Gastrocnemius medialis (tissue), 4 donors: ENCODE measurements around the gene OR51G1. TPM values are rescaled to one million over a fixed set of nuclear protein-coding genes. Genes with fewer than 3 reads are reported as not detected.

Source experiments
- ATAC-seq, 2 donors: fragments of 150-250 bp; one replicate each; pipeline ENCODE4 v1.9.1; 2016
- DNase-seq, 2 donors: peaks; one replicate each; pipeline ENCODE4 v3.0.0-alpha.2; 2019
- H3K27ac ChIP-seq, 4 donors: fragments of 200-600 bp; sonication (generic); 1 replicate in 1 of 4; 2 replicates in 3 of 4; pipeline ENCODE4 v1.5.1; 2016 to 2018; ENCODE audit warnings: mild to moderate bottlenecking in 2 of 4, moderate library complexity in 1 of 4
- H3K27me3 ChIP-seq, 3 donors: fragments of 200-600 bp; sonication (generic) in 2 of 3; 1 replicate in 1 of 3; 2 replicates in 2 of 3; pipeline versions ENCODE4 v1.5.1 to v1.6.0; 2016 to 2019; ENCODE audit warnings: mild to moderate bottlenecking in 1 of 3, moderate library complexity in 1 of 3
- H3K36me3 ChIP-seq, 2 donors: fragments of 200-600 bp; sonication (generic) in 1 of 2; one replicate each; pipeline ENCODE4 v1.5.1; 2017 to 2018
- H3K4me1 ChIP-seq, 2 donors: fragments of 200-600 bp; sonication (generic) in 1 of 2; one replicate each; pipeline ENCODE4 v1.5.1; 2016 to 2017; ENCODE audit warnings: mild to moderate bottlenecking in 2 of 2
- H3K4me3 ChIP-seq, 4 donors: fragments of 200-600 bp; sonication (generic) in 3 of 4; 1 replicate in 1 of 4; 2 replicates in 3 of 4; pipeline ENCODE4 v1.5.1; 2016 to 2019; ENCODE audit warnings: mild to moderate bottlenecking in 2 of 4
- H3K9me3 ChIP-seq, 3 donors: fragments of 200-600 bp; sonication (generic) in 2 of 3; 1 replicate in 1 of 3; 2 replicates in 2 of 3; pipeline ENCODE4 v1.5.1; 2016 to 2019
- POLR2A ChIP-seq, 2 donors: fragments of 450-650 bp; IDR thresholded peaks; one replicate each; pipeline ENCODE4 v1.6.1; 2017; ENCODE audit warnings: antibody characterized with exemption in 2 of 2, mild to moderate bottlenecking in 2 of 2, moderate library complexity in 2 of 2
- in situ Hi-C, 4 donors: fragments of 200-750 bp; cut with MboI; loops; one replicate each; pipeline versions ENCODE4 v1.15.0 to v1.8.0; 2017; ENCODE audit warnings: low sequenced_read_pairs in 4 of 4
- intact Hi-C: fragments of 100-400 bp; cut with DNase I; formaldehyde crosslinking; loops from one replicate; pipeline ENCODE4 v1.15.1; 2023; ENCODE audit warnings: low total_unique reads
- total RNA-seq, 4 donors: library from RNA; depleted of rRNA; stranded (reverse); fragments of >200 nt; gene quantifications; one replicate each; pipeline versions ENCODE4 v1.1.0 to v1.2.3, GENCODE V29; 2016
- TF ChIP-seq, protein P1 (sequence below), 5 experiments: fragments of 450-650 bp in 3 of 5; fragments of 200-600 bp in 2 of 5; sonication (generic) in 2 of 5; IDR thresholded peaks in 4 of 5; conservative IDR thresholded peaks in 1 of 5; 1 replicate in 4 of 5; 2 replicates in 1 of 5; pipeline ENCODE4 v1.5.1; 2016 to 2019; ENCODE audit warnings: antibody characterized with exemption in 5 of 5, mild to moderate bottlenecking in 3 of 5, moderate library complexity in 3 of 5

The OR51G1 gene
- total RNA-seq, 4 donors from 2014 or later, result not detected

DNA sequence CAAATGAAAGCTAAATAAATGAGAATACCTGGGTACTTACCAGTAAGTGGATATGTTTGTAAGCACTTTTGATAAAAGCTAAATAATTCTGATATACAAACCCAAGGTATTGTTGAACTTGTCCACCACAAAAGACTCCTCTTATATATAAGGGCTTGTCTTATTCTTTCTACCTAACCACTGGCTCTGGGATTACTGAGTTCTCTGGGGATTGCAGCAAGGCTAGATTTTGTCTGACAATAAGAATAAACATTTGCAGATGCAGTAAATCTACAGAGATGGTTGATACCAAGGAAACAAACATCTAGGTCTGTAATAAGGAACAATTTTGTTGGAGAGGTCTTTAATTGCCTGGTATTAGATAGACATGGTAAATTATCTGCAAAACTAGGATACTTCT lies 23.4 kb upstream of the OR51G1 start, which contains the start of gene OR51A4:
Gene OR51A4, minus strand, starts transcription at position 101 of the 400 bp plus-strand sequence. CDS start 505 bp downstream, outside the sequence.
- H3K4me1 ChIP-seq, result no peaks in the 10 kb centered on the region
- H3K36me3 ChIP-seq, result no peaks in the 10 kb centered on the region
- no peaks in the 10 kb centered on the region for H3K9me3 ChIP-seq
- H3K27me3 ChIP-seq, result no peaks in the 10 kb centered on the region
- ATAC-seq (no peak), DNase-seq (no peak)
- in situ Hi-C loops, result no loop called here
- TF ChIP-seq POLR2A (IDR thresholded peaks at IDR 0.05), result no peak
- TF ChIP-seq, protein P1, sequence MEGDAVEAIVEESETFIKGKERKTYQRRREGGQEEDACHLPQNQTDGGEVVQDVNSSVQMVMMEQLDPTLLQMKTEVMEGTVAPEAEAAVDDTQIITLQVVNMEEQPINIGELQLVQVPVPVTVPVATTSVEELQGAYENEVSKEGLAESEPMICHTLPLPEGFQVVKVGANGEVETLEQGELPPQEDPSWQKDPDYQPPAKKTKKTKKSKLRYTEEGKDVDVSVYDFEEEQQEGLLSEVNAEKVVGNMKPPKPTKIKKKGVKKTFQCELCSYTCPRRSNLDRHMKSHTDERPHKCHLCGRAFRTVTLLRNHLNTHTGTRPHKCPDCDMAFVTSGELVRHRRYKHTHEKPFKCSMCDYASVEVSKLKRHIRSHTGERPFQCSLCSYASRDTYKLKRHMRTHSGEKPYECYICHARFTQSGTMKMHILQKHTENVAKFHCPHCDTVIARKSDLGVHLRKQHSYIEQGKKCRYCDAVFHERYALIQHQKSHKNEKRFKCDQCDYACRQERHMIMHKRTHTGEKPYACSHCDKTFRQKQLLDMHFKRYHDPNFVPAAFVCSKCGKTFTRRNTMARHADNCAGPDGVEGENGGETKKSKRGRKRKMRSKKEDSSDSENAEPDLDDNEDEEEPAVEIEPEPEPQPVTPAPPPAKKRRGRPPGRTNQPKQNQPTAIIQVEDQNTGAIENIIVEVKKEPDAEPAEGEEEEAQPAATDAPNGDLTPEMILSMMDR (IDR thresholded peaks at IDR 0.05 in 4 of 5, conservative IDR thresholded peaks at IDR 0.05 in 1 of 5), result no peak
- H3K27ac ChIP-seq, result no peak within 1 kb of the TSS
- intact Hi-C loops, result no loop called here
- no peak within 1 kb of the TSS for H3K4me3 ChIP-seq

DNA sequence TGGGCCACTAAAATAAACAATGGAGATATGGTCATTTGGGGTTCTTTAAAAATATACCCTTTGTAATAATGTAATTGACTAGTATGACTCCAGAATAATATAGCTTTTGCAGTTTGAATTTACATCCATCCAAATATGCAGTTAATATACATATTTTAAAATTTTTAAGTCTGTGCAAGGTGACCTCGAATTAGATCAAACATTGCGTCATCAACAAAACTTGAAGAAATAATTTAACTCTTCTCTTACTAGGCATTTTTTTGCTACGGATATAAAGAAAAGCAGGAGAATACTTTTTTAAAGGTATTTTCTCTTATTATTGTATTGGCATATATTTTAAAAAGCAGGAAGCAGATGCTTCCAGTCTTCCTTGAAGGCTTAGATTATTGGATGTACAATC lies 12.6 kb upstream of the OR51G1 start:
- TF ChIP-seq, protein P1 (IDR thresholded peaks at IDR 0.05 in 4 of 5, conservative IDR thresholded peaks at IDR 0.05 in 1 of 5), result no peak
- no peak for TF ChIP-seq POLR2A (IDR thresholded peaks at IDR 0.05)
- Histone ChIP-seq H3K27me3 (no peaks in the 10 kb centered on the region), H3K9me3 (no peaks in the 10 kb centered on the region), H3K4me3 (no peak overlapping the region), H3K27ac (no peak overlapping the region), H3K4me1 (no peaks in the 10 kb centered on the region), H3K36me3 (no peaks in the 10 kb centered on the region)
- DNase-seq, result no peak
- ATAC-seq, result no peak
- in situ Hi-C loops, result no loop called here
- intact Hi-C loops, result no loop called here

DNA sequence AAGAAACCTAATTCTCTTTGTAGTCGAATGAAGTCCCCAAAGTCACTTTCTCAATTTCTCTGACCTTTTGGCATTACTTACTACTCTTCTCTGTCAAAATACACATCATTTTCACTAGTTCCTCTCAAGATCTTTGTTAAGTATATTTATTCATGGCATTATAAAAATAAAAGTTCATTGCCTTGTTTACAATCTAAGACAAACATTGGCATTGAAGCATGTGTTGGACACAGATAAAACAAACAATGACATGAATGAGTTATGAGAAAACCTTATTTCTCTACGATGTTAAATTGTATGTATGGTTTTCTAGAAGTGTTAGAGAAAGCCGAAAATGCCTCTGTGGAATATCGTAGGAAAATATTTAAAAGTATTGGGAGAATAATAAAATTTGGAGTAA lies 8.6 kb upstream of the OR51G1 start:
- intact Hi-C loops, result no loop called here
- in situ Hi-C loops, result no loop called here
- Histone ChIP-seq H3K4me1 (no peaks in the 10 kb centered on the region), H3K36me3 (no peaks in the 10 kb centered on the region), H3K27me3 (no peaks in the 10 kb centered on the region), H3K9me3 (no peaks in the 10 kb centered on the region), H3K27ac (no peak overlapping the region), H3K4me3 (no peak overlapping the region)
- TF ChIP-seq POLR2A (IDR thresholded peaks at IDR 0.05), result no peak
- TF ChIP-seq, protein P1 (IDR thresholded peaks at IDR 0.05 in 4 of 5, conservative IDR thresholded peaks at IDR 0.05 in 1 of 5), result no peak
- DNase-seq, result no peak
- no peak for ATAC-seq

DNA sequence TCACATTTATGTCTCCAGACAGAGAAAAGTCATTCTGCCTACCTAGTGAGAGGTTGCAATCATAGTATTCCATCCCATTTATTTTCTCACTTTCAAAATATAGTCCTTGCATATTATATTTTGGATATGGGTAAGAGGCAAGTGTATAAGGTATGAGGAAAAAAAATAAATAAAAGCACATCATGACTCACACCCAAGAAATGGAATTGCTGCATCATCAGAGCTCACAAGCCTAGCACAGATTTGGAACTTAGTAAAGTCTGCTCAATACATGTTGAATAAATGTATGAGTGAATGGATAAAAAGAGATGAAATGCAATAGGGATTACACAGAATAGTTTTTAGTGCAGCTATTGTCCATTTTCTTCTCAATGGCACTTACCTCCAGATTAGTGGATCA lies 2.5 kb upstream of the OR51G1 start:
- Histone ChIP-seq H3K36me3 (no peaks in the 10 kb centered on the region), H3K27ac (no peak overlapping the region), H3K4me3 (no peak overlapping the region), H3K9me3 (no peaks in the 10 kb centered on the region), H3K27me3 (no peaks in the 10 kb centered on the region), H3K4me1 (no peaks in the 10 kb centered on the region)
- no peak for TF ChIP-seq POLR2A (IDR thresholded peaks at IDR 0.05)
- TF ChIP-seq, protein P1 (IDR thresholded peaks at IDR 0.05 in 4 of 5, conservative IDR thresholded peaks at IDR 0.05 in 1 of 5), result no peak
- DNase-seq (no peak), ATAC-seq (no peak)
- in situ Hi-C loops, result no loop called here
- intact Hi-C loops, result no loop called here

DNA sequence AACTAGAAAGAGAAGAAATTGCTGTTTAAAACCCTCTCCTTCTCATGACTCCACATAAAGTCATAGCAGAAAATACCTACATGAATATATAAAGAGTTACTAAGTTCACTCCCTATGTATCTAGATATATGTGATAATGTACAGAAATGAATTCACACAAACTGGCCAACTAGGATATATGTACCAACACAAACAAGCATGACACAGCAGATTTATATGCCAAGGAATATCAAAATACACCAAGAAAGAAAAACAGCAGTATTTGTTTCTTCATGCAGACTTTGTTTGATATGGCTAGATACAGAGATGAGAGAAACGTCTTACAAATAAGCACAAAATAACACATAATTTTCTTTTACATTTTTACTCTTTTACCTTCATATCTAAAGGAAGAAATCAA lies 1.8 kb downstream of the OR51G1 start:
- ATAC-seq (no peak), DNase-seq (no peak)
- H3K9me3 ChIP-seq, result no peaks in the 10 kb centered on the region
- no peak overlapping the region for H3K27ac ChIP-seq
- no peaks in the 10 kb centered on the region for H3K27me3 ChIP-seq
- H3K4me3 ChIP-seq, result no peak overlapping the region
- H3K36me3 ChIP-seq, result no peaks in the 10 kb centered on the region
- intact Hi-C loops (no loop called here), in situ Hi-C loops (no loop called here)
- no peak for TF ChIP-seq POLR2A (IDR thresholded peaks at IDR 0.05)
- TF ChIP-seq, protein P1 (IDR thresholded peaks at IDR 0.05 in 4 of 5, conservative IDR thresholded peaks at IDR 0.05 in 1 of 5), result no peak
- no peaks in the 10 kb centered on the region for H3K4me1 ChIP-seq
